ENCODE data around the gene SLC26A11. TPM values are rescaled to one million over a fixed set of nuclear protein-coding genes. Genes with fewer than 3 reads are reported as not detected.
"Not testable (repeated sequence)": the region's sequence is repeated elsewhere in the genome, so short reads cannot be mapped to it uniquely, and the experiment has no call there.

SLC26A11 gene
- polyA plus RNA-seq, 2 of the 4 experiments (the other 2 are of a cell fraction), result 8.3 to 13.7 TPM

GRCh38 chr17:80258296-80258695 lies 38.1 kb downstream of the SLC26A11 start:
- H3K9me3 ChIP-seq; H3K4me2 ChIP-seq; H3K4me3 ChIP-seq; FAIRE-seq; DNase-seq (ENCODE audit: low read depth in 1 of 2, low spot score in 1 of 2); ATAC-seq: not testable (repeated sequence)
- Histone ChIP-seq H3K4me1 (peaks cover 81% of the 10 kb centered on the region), H3K27ac (peak overlapping the region; percentile 94 to 99)
- ChIA-PET CTCF (interaction anchor here (3.4 kb wide), 1 partner anchor 157 kb away, joined by 13 read pairs; the partner anchor contains the start of gene GAA), POLR2A (interaction anchor here (1.3 kb wide), 1 partner anchor 113 kb away, joined by 3 read pairs; no protein-coding TSS in a partner anchor)
- peak; percentile 46; the same call in 1 of the 2 replicates for TF ChIP-seq MAX (IDR thresholded peaks at IDR 0.05)
- 89% methylated on average over 2 of the region's 2 CpGs for WGBS (ENCODE audit: missing lambda C conversion rate)

GRCh38 chr17:80259457-80260068 lies 39.3 kb downstream of the SLC26A11 start:
- peak overlapping the region; percentile 94 to 99 for H3K27ac ChIP-seq
- peak overlapping the region; percentile 61 for H3K4me3 ChIP-seq
- WGBS (ENCODE audit: missing lambda C conversion rate), result 31% methylated on average over 18 of the region's 18 CpGs
- ATAC-seq (0 out of 6 replicates have a peak, but pooled peaks of 1 of the 2 experiments have one; percentile 0), DNase-seq (ENCODE audit: low read depth in 1 of 2, low spot score in 1 of 2) (no peak), FAIRE-seq (no peak)
- no peaks in the 10 kb centered on the region for H3K9me3 ChIP-seq
- CTCF ChIA-PET, result interaction anchor here (0.6 to 3.4 kb wide), 3 partner anchors 36 to 764 kb away, joined by 3 to 13 read pairs (median 3); partner anchors contain the start of gene GAA
- H3K4me1 ChIP-seq, result peaks cover 78% of the 10 kb centered on the region
- peak overlapping the region; percentile 77 for H3K4me2 ChIP-seq
- POLR2A ChIA-PET, result interaction anchor here (1.3 kb wide), 1 partner anchor 114 kb away, joined by 3 read pairs; no protein-coding TSS in a partner anchor
- no peak for TF ChIP-seq ZFP36 (IDR thresholded peaks at IDR 0.05; ENCODE audit: borderline replicate concordance, partially characterized antibody)
- no peak for TF ChIP-seq CEBPB (IDR thresholded peaks at IDR 0.05)
- TF ChIP-seq ZNF302 (CRISPR knock-in tag; IDR thresholded peaks at IDR 0.05), result no peak
- 0 out of 2 replicates have a peak, but pooled peaks have one; percentile 40 for TF ChIP-seq HDAC2 (IDR thresholded peaks at IDR 0.05)
- TF ChIP-seq RFX5 (IDR thresholded peaks at IDR 0.05), result no peak
- no peak for TF ChIP-seq EP300 (IDR thresholded peaks at IDR 0.05)
- peak; percentile 37; the same call in 1 of the 2 replicates for TF ChIP-seq HOXA7 (CRISPR knock-in tag; IDR thresholded peaks at IDR 0.05)
- 0 out of 2 replicates have a peak, but pooled peaks have one; percentile 12 for TF ChIP-seq POLR2A (IDR thresholded peaks at IDR 0.05; ENCODE audit: low read length)
- no peak for TF ChIP-seq PHF8 (IDR thresholded peaks at IDR 0.05; ENCODE audit: borderline replicate concordance, low read depth)
- peak; percentile 83; the same call in 1 of the 2 replicates for TF ChIP-seq CHD4 (IDR thresholded peaks at IDR 0.05; ENCODE audit: borderline replicate concordance)
- no peak for TF ChIP-seq POLR2AphosphoS2 (conservative IDR thresholded peaks at IDR 0.05; ENCODE audit: low read length)
- no peak for TF ChIP-seq NPAS2 (CRISPR knock-in tag; IDR thresholded peaks at IDR 0.05; ENCODE audit: borderline replicate concordance)
- TF ChIP-seq ESRRA (IDR thresholded peaks at IDR 0.05; ENCODE audit: borderline replicate concordance, low read length), result no peak
- no peak for TF ChIP-seq MYC (IDR thresholded peaks at IDR 0.05; ENCODE audit: borderline replicate concordance, low read length)
- TF ChIP-seq KDM1A (IDR thresholded peaks at IDR 0.05; ENCODE audit: low read depth), result no peak
- TF ChIP-seq RAD21 (conservative IDR thresholded peaks at IDR 0.05 in 1 of 2, IDR thresholded peaks at IDR 0.05 in 1 of 2), result no peak
- no peak for TF ChIP-seq JUN (IDR thresholded peaks at IDR 0.05)

GRCh38 chr17:80260069-80260535 lies 39.9 kb downstream of the SLC26A11 start:
- Histone ChIP-seq H3K4me1 (peaks cover 74% of the 10 kb centered on the region), H3K4me3 (peak overlapping the region; percentile 61), H3K4me2 (peak overlapping the region; percentile 77), H3K27ac (peak overlapping the region; percentile 94 to 99), H3K9me3 (no peaks in the 10 kb centered on the region)
- peak; percentile 85 to 95 for DNase-seq (ENCODE audit: low read depth in 1 of 2, low spot score in 1 of 2)
- ChIA-PET POLR2A (interaction anchor here (0.6 to 3.1 kb wide), 8 partner anchors 10 to 463 kb away, joined by 3 to 9 read pairs (median 5); partner anchors contain the start of genes CBX8 and GAA), CTCF (interaction anchor here (0.5 to 3.4 kb wide), 3 partner anchors 138 to 763 kb away, joined by 3 to 13 read pairs (median 3); partner anchors contain the start of gene GAA)
- FAIRE-seq, result no peak
- WGBS (ENCODE audit: missing lambda C conversion rate), result 1% methylated on average over 20 of the region's 63 CpGs
- peak; percentile 76 to 78 for ATAC-seq
- TF ChIP-seq ZFP36 (IDR thresholded peaks at IDR 0.05; ENCODE audit: borderline replicate concordance, partially characterized antibody) (no peak), NR3C1 (IDR thresholded peaks at IDR 0.05) (no peak), USF2 (IDR thresholded peaks at IDR 0.05) (no peak), SREBF2 (IDR thresholded peaks at IDR 0.05) (no peak), MYC (IDR thresholded peaks at IDR 0.05; ENCODE audit: borderline replicate concordance, low read length) (peak; percentile 73; the same call in 1 of the 2 replicates), NPAS2 (CRISPR knock-in tag; IDR thresholded peaks at IDR 0.05; ENCODE audit: borderline replicate concordance) (peak; percentile 56; the same call in 1 of the 2 replicates), HDAC2 (IDR thresholded peaks at IDR 0.05) (0 out of 2 replicates have a peak, but pooled peaks have one; percentile 3), BCL3 (IDR thresholded peaks at IDR 0.05) (peak; percentile 68; the same call in 2 of the 3 replicates), CHD4 (IDR thresholded peaks at IDR 0.05; ENCODE audit: borderline replicate concordance) (no peak), EHF (CRISPR knock-in tag; IDR thresholded peaks at IDR 0.05) (peak; percentile 93), ZNF302 (CRISPR knock-in tag; IDR thresholded peaks at IDR 0.05) (0 out of 2 replicates have a peak, but pooled peaks have one; percentile 23), JUNB (IDR thresholded peaks at IDR 0.05) (no peak), MAZ (IDR thresholded peaks at IDR 0.05; ENCODE audit: borderline replicate concordance, low read depth, low read length) (0 out of 2 replicates have a peak, but pooled peaks have one; percentile 88), JUN (IDR thresholded peaks at IDR 0.05) (peak; percentile 62 to 81; a peak in 4 of 5 replicates), MAX (IDR thresholded peaks at IDR 0.05) (peak; percentile 84; the same call in 1 of the 2 replicates), HOXB13 (CRISPR knock-in tag; IDR thresholded peaks at IDR 0.05; ENCODE audit: low read depth) (peak; percentile 95), HEYL (CRISPR knock-in tag; IDR thresholded peaks at IDR 0.05) (peak; percentile 66), HOXB5 (CRISPR knock-in tag; IDR thresholded peaks at IDR 0.05) (peak; percentile 96)

Measured in A549 (cell line).